Stimulated activated memory B cell treated with anti-CD40 and anti-IgM and Interleukin-4, amounts not matched to agents 10 μg/mL and 1 μg/mL and 100 μg/mL, for 72 hours (primary cell): ENCODE data around the gene DNASE1L2.
"Not testable (repeated sequence)": the region's sequence is repeated elsewhere in the genome, so short reads cannot be mapped to it uniquely, and the experiment has no call there.

Experiments used
- ATAC-seq: fragments of 150-1000 bp; cut with Tn5 transposase; 2 replicates; pipeline ENCODE4 v1.10.0; 2021
- H3K27ac Mint-ChIP-seq: one replicate; pipeline ENCODE4 v1.8.0; 2022; ENCODE audit warnings: mild to moderate bottlenecking, mixed read lengths
- H3K27me3 Mint-ChIP-seq: one replicate; pipeline ENCODE4 v1.8.0; 2022; ENCODE audit warnings: mixed read lengths
- H3K36me3 Mint-ChIP-seq: one replicate; pipeline ENCODE4 v1.8.0; 2022; ENCODE audit warnings: mixed read lengths
- H3K4me1 Mint-ChIP-seq: one replicate; pipeline ENCODE4 v1.8.0; 2022; ENCODE audit warnings: mixed read lengths
- H3K4me3 Mint-ChIP-seq: one replicate; pipeline ENCODE4 v1.8.0; 2022; ENCODE audit warnings: mild to moderate bottlenecking, moderate library complexity, mixed read lengths
- H3K9me3 Mint-ChIP-seq: one replicate; pipeline ENCODE4 v1.8.0; 2022; ENCODE audit warnings: mixed read lengths

The DNASE1L2 gene

DNA sequence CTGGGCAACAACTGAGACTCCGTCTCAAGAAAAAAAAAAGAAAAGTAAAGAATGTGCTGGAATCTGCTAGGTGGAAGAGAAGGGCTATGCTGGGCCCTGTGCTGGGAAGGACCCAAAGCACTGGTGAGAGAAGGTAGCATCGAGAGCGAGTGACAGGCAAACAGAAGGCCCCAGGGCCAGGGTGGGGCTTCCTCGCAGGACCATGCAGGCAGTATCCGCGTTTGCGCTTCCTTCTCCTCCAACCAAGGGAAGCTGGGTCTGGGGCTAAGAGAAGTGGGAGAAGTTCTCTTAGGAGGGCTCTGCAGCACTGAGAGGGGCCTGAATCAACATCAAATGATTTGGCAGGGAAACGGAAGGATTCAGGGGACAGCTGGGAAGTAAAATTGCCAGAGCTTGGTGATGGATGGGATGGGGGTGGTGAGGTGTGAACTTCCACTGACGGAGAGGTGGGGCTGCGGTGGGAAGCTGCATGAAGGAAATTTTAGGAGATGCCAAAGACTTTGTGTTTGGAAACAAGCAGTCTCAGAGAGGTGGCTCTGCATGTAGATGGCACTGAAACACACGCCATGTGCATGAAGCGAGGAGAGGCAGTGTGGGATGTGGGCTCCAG is 20.4 kb downstream of the DNASE1L2 start:
- Mint-ChIP-seq H3K27me3 (no peaks in the 10 kb centered on the region), H3K27ac (peak overlapping the region; percentile 24), H3K4me1 (peaks cover 22% of the 10 kb centered on the region), H3K9me3 (no peaks in the 10 kb centered on the region), H3K36me3 (peaks cover 46% of the 10 kb centered on the region), H3K4me3 (no peak overlapping the region)
- no peak for ATAC-seq

DNA sequence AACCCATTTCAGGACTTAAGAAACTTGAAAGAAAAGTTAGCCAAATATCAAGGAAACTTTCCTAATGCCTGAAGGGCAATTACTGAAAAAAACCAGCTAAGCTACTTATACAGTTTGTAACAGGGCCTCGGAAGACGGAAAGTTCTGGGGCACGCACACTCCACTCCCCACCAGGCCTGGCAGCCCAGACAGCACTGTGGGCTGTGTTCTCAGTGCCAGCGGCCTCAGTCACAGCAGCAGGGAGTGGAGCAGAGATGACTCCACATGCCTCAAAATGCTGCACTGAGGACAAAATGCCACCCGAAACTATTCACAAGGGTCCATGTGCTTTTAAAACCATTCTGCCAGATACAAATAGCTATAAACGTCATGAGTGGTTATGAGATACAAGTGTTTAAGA is 21.5 kb downstream of the DNASE1L2 start:
- Mint-ChIP-seq H3K36me3 (peaks cover 55% of the 10 kb centered on the region), H3K27me3 (no peaks in the 10 kb centered on the region), H3K27ac (no peak overlapping the region), H3K4me3 (no peak overlapping the region), H3K4me1 (peaks cover 12% of the 10 kb centered on the region), H3K9me3 (no peaks in the 10 kb centered on the region)
- ATAC-seq = no peak

DNA sequence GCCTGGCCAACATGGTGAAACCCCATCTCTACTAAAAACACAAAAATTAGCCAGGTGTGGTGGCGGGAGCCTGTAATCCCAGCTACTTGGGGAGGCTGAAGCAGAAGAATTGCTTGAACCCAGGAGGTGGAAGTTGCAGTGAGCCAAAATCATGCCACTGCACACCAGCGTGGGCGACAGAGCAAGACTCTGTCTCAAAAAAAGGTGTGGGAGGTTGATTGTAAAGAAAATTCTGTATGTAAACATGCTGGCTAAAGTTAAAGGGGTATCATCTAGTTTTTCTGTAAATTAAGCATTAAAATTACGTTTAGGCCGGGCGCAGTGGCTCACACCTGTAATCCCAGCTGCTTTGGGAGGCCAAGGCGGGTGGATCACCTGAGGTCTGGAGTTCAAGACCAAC is 22.3 kb downstream of the DNASE1L2 start:
- H3K27ac Mint-ChIP-seq, ATAC-seq, H3K4me3 Mint-ChIP-seq, H3K27me3 Mint-ChIP-seq, H3K9me3 Mint-ChIP-seq, H3K4me1 Mint-ChIP-seq: not testable (repeated sequence)
- H3K36me3 Mint-ChIP-seq = peaks cover 55% of the 10 kb centered on the region

DNA sequence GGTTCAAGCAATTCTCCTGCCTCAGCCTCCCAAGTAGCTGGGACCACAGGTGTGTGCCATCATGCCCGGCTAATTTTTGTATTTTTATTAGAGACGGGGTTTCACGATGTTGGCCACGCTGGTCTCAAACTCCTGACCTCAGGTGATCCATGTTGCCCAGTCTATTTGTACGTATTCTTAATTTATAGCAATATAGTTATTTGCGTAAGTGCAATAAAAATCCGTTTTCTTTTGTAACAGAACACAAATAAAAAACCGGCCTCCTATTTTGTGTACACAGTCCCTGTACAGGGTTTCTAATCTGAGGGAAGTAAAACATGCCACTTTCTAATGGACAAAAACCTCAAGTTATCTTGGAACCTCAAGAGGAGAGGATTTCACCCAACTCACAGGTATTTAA is 24.0 kb downstream of the DNASE1L2 start:
- ATAC-seq = no peak
- H3K4me3 Mint-ChIP-seq = no peak overlapping the region
- H3K27ac Mint-ChIP-seq = no peak overlapping the region
- no peaks in the 10 kb centered on the region for H3K27me3 Mint-ChIP-seq
- peaks cover 47% of the 10 kb centered on the region for H3K36me3 Mint-ChIP-seq
- no peaks in the 10 kb centered on the region for H3K9me3 Mint-ChIP-seq
- peaks cover 12% of the 10 kb centered on the region for H3K4me1 Mint-ChIP-seq

DNA sequence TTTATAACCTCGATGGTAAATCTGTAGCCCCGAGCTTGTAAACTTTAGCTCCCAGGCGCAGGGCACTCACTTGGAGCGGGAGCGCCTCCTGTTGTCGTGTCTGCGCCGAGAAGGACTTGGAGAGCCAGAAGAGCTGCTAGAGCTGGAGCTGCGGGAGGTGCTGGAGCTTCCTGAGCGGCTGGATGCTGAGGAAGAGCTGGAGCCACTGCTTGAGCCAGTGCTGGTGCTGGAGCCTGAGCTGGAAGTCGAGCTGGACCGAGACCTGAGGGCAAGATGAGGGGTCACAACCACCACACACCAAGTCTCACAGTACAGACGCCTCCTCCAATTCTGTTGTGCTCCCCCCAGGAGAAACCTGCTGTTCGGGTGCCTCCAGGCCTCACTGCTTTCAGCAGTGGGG is 26.8 kb downstream of the DNASE1L2 start:
- not testable (repeated sequence) for H3K9me3 Mint-ChIP-seq, H3K27me3 Mint-ChIP-seq, ATAC-seq, H3K27ac Mint-ChIP-seq, H3K4me3 Mint-ChIP-seq
- Mint-ChIP-seq H3K36me3 (peaks cover 28% of the 10 kb centered on the region), H3K4me1 (peaks cover 35% of the 10 kb centered on the region)

DNA sequence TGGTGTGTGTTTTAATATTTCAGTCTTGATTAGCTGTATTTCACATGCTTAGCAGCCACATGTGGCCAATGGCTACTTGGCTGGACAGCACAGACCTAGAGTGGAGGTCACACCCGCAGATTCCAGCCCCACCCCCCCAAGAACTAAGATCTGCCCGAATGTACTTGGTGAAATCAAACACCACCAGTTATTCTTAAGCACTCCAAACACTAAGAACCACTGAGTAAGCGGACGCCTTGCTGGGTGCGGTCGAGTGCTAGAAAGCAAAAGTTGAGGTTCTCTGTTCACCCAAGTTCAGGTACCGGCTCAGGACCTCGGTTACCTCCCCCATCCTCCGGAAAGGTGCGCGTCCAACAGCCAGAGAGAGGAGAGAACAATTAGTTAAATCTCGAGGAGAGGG is 30.6 kb downstream of the DNASE1L2 start:
- H3K4me1 Mint-ChIP-seq = peaks cover 60% of the 10 kb centered on the region
- H3K36me3 Mint-ChIP-seq = peaks cover 16% of the 10 kb centered on the region
- not testable (repeated sequence) for H3K27me3 Mint-ChIP-seq, H3K9me3 Mint-ChIP-seq, ATAC-seq
- peak overlapping the region; percentile 100 for H3K27ac Mint-ChIP-seq
- H3K4me3 Mint-ChIP-seq = peak overlapping the region; percentile 90

DNA sequence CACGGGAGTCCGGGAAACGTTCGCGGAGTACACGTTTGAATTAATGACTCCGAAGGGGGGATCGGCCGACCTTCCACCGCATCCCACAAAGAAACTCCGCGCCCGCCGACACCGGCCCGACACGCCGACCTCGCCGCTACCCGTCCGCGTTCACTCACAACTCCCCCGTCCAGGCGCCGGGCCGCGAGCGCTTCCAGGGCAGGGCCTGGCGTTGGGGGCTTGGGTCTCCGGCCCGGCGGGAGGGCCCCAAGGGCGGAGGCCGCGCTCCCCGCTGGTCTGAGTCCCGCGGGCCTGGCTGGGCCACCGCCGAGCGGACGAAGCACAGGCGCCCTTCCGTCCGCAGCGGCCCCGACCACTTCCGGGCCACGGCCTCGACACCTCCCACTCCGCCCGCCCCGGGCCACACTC is 31.3 kb downstream of the DNASE1L2 start:
- Mint-ChIP-seq H3K4me3 (peak overlapping the region; percentile 90), H3K27ac (peak overlapping the region; percentile 100), H3K4me1 (peaks cover 61% of the 10 kb centered on the region)
- not testable (repeated sequence) for H3K36me3 Mint-ChIP-seq, H3K27me3 Mint-ChIP-seq, H3K9me3 Mint-ChIP-seq
- ATAC-seq = peak; percentile 83

DNA sequence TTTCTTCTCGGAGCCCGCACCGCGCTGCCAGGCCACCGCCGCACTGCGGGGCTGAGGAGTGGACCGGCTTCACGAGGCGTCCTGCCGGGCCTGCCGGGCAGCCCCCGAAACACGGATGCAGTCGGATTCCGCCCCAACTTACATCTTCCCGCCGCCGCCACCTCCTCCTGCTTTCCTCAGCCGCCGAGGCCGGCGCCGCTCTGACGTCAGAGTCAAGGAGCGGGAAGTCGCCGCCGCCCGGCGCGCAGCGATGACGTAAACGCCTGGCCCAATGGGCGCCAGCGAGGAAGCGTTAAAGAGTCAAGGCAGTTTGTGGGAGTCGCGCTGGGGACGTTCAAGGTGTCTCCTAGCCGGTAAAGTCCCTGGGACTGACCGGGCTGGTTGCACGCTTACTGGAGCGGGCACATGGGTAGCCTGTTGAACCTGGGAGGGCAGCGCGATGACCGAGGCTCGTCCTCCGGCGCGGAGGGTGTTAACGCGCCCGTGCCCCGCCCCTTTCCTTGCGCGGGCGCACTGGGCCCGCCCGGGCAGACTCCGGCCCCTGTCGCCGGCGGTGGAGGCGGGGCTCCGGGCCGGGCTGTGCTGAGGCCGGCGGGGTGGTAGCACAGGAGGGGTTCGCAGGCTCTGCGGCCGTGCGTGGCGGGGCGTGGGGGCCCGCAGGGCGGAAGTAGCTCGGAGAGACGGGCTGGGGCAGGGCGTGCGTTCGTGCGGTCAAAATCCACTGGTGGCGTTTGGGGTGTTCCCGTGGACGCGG is 31.8 kb downstream of the DNASE1L2 start, which contains the start of gene RNPS1:
TSS of gene RNPS1 (minus strand) at position 214 of the 754 bp plus-strand sequence. CDS start 3,483 bp downstream, outside the sequence.
- Mint-ChIP-seq H3K27me3 (no peaks in the 10 kb centered on the region), H3K4me1 (peaks cover 66% of the 10 kb centered on the region), H3K27ac (peak within 1 kb of the TSS; percentile 100), H3K36me3 (peaks cover 4% of the 10 kb centered on the region), H3K4me3 (peak within 1 kb of the TSS; percentile 90), H3K9me3 (no peaks in the 10 kb centered on the region)
- peak; percentile 96 for ATAC-seq

DNA sequence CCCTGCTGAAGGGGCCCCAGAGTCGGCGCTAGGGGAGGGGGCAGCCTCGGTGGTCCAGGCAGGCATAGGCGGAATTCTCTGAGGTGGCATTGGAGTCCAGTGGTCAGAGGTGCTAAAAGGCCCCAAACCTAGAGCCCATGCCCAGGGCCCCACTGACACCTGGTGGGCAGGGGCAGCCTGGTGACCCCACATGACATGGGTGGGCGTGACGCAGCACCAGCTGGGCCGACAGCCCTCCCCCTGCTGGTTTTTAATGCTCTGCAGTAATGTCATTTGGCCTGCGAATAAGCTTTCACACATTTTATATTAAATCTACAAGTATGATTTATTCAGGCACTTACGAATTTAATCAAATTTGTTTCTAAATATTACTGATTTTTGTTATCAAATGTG is 33.8 kb downstream of the DNASE1L2 start:
- no peaks in the 10 kb centered on the region for H3K9me3 Mint-ChIP-seq
- peak overlapping the region; percentile 90 for H3K4me3 Mint-ChIP-seq
- H3K27me3 Mint-ChIP-seq = no peaks in the 10 kb centered on the region
- H3K27ac Mint-ChIP-seq = no peak overlapping the region
- peaks cover 56% of the 10 kb centered on the region for H3K4me1 Mint-ChIP-seq
- H3K36me3 Mint-ChIP-seq = peaks cover 5% of the 10 kb centered on the region
- ATAC-seq = no peak

DNA sequence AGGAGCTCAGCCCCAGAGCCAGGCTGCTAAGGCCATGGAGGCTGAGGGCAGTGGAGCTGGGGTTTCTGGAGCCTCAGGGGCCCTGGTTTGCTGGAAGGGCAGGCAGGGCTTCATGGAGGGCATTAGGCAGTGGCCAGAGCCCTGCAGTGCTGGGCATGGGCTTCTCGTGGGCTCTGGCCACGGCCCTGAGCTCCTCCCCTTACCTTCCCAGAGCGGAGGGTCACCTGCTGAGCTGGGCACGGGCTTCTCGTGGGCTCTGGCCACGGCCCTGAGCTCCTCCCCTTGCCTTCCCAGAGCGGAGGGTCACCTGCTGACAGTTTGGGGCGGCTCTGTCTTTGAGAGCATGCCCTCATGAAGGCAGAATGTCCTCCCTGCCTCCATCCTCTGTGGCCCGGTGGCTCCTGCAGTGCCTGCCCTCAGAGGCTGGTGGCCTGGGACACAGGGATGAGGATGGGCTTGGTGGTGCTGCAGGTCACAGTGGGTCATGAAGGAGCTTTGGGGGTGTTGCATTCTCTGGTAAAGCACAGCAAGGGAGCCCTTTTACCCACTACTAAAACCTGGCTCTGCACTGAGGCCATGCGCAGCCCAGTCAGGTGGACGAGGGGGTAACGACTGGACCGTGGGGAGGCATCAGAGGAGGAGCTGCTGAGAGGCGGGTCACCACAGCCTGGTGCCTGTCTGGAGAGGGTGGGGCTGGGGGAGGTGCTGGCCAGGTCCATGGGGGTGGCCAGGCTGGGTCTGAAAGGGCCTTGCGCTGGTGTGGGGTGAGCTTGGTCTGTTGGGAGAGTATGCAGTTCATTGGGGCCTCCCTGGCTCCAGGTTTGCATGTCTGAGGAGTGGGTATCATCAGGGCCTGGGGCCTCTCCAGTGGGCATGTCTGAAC is 34.6 kb downstream of the DNASE1L2 start:
- Mint-ChIP-seq H3K4me1 (peaks cover 48% of the 10 kb centered on the region), H3K4me3 (no peak overlapping the region), H3K9me3 (no peaks in the 10 kb centered on the region), H3K27me3 (no peaks in the 10 kb centered on the region), H3K36me3 (peaks cover 5% of the 10 kb centered on the region), H3K27ac (no peak overlapping the region)
- ATAC-seq = no peak

DNA sequence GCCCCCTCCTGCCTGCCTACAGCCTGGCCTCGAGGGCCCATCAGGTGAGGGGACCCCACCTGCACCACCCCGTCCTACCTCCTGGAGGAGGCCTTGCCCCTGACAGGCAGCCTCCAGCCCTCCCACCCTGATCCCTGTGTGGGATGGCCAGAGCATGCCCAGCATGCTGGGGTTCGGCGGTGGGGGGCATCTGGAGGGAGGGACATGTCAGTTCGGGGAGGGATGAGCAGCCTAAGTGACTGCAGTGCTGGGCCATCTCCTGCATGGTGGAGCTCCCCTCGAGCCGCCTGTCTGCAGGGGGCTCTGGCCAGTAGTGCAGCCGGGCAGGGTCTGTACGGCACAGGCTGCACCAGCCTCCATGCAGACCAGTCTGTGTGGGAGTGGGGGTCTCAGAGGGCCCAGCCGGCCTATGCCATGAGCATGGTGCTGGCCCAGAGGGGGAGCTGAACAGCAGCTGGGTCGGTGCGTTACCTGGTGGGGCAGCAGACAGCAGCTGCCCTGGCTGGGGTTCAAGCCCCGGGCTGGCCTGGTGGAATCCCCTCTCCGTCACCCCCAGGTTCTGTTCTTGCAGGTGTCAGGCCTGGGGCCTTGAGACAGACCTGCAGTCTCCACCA is 35.7 kb downstream of the DNASE1L2 start:
- no peak overlapping the region for H3K27ac Mint-ChIP-seq
- no peak for ATAC-seq
- no peaks in the 10 kb centered on the region for H3K27me3 Mint-ChIP-seq
- H3K4me3 Mint-ChIP-seq = no peak overlapping the region
- peaks cover 37% of the 10 kb centered on the region for H3K4me1 Mint-ChIP-seq
- H3K9me3 Mint-ChIP-seq = no peaks in the 10 kb centered on the region
- H3K36me3 Mint-ChIP-seq = peaks cover 5% of the 10 kb centered on the region

DNA sequence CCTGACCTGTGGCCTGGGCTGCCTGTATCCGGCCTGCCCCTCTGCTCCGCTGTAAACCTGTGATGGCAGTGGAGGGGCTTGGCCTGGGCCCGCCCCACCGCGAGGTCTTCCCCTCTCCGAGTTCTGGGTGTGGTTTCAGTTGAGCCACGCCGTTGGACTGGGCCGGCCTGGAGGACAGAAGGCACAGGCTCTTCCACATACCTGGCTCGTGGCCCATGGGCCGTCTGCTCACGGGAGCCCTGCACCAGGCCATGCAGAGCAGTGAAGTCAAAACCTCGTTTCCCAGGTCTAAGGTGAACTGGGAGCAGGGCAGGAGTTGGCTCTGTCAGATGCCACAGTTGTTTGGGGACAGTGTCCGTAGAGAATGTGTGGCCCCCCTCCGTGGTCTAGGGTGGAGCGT is 37.2 kb downstream of the DNASE1L2 start:
- Mint-ChIP-seq H3K36me3 (peaks cover 9% of the 10 kb centered on the region), H3K27me3 (no peaks in the 10 kb centered on the region), H3K4me3 (no peak overlapping the region), H3K9me3 (no peaks in the 10 kb centered on the region), H3K4me1 (peaks cover 31% of the 10 kb centered on the region), H3K27ac (no peak overlapping the region)
- ATAC-seq = no peak

DNA sequence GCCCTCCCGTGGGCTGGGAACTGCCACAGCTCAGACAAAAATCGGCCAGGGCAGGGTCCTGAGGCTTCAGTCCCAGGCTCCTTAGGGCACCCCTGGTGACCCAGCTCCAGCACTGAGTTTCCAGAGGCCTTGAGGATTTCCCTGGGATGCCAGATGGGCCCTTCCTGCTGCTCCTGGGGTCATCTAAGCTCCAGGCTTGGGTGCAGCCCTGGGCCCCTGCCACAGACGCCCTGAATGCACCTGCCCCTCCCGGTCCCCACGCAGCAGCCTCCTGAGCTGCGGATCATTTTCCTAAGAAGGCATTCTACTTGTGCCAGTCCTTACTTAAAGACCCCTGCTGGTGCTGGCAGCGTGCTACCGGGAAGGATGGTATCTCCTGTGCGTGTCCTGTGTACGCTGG is 37.7 kb downstream of the DNASE1L2 start:
- Mint-ChIP-seq H3K27me3 (no peaks in the 10 kb centered on the region), H3K9me3 (no peaks in the 10 kb centered on the region), H3K4me1 (peaks cover 27% of the 10 kb centered on the region), H3K4me3 (no peak overlapping the region), H3K27ac (no peak overlapping the region), H3K36me3 (peaks cover 9% of the 10 kb centered on the region)
- ATAC-seq = no peak

DNA sequence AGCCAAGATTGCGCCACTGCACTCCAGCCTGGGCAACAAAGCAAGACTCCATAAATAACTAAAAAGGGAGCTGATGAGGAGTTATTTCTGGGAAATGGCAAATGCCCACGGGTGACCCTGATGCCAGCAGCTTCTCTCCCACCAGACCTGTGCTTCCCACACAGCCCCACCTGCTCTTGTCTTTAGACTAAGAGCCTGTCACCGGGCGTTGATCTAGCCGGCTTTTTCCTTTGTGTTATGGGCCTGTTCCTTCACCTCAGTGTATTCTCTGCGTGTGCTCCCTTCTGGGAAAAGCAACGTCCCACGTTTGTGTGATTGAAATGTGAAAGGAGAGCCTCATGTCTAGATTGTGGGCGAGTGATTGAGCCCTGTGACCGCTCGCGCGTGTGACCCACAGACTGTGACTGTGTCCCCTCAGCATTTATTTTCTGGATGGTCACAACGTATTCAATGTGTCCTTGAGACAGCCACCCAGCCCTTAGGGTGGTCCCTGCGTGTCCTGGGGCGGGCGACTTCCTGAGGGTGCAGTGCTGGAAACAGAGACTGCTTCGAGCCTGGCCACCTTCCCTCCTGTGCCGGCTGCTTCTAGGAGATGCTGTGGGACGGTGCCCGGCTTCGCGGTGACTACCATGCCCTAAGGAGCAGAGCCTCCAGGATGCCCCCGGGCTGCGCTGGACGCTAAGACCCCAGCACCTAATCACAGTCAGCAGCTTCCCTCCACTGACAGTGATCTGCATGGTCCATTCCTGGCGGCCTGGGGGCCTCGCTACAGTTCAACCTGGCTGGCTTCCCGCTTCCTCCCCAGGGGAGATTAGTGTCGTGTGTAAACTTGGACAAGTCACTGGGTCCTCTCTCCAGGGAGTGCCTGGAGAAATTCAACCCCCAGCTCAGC is 39.5 kb downstream of the DNASE1L2 start:
- Mint-ChIP-seq H3K4me1 (peaks cover 15% of the 10 kb centered on the region), H3K4me3 (no peak overlapping the region), H3K36me3 (peaks cover 9% of the 10 kb centered on the region), H3K27ac (no peak overlapping the region), H3K27me3 (no peaks in the 10 kb centered on the region), H3K9me3 (no peaks in the 10 kb centered on the region)
- ATAC-seq = no peak
